GM04503 (cell line): ENCODE results near the gene PTPRF.
"Not testable (repeated sequence)": the region's sequence is repeated elsewhere in the genome, so short reads cannot be mapped to it uniquely, and the experiment has no call there.

ENCODE experiments used
- DNase-seq: peaks from one replicate; pipeline ENCODE4 v3.0.0-alpha.2; 2012; ENCODE audit warnings: low read depth

The PTPRF gene

GRCh38 chr1:43530483-43531106 lies at the start of gene PTPRF:
Gene PTPRF, plus strand, starts transcription at chr1:43530883. Its CDS starts 14,193 bp downstream, at chr1:43545076.
- no peak for DNase-seq

GRCh38 chr1:43481491-43481890 lies 49.2 kb upstream of the PTPRF start:
- no peak for DNase-seq

GRCh38 chr1:43482215-43482614 lies 48.5 kb upstream of the PTPRF start:
- no peak for DNase-seq

DNA sequence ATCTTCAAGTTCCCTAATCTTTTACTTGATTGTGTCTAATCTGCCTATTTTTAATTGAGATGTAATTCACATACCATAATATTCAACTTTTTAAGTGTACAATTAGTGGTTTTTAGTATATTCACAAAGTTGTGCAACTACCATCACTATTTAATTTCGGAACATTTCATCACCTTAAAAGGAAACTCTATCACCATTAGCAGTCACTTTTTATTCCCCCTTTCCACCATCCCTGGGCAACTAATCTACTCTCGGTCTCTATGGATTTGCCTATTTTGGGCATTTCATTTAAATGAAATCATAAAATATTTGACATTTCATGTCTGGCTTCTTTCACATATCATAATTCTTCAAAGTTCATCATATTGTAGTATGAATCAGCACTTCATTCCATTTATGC lies 46.3 kb upstream of the PTPRF start:
- no peak for DNase-seq

DNA sequence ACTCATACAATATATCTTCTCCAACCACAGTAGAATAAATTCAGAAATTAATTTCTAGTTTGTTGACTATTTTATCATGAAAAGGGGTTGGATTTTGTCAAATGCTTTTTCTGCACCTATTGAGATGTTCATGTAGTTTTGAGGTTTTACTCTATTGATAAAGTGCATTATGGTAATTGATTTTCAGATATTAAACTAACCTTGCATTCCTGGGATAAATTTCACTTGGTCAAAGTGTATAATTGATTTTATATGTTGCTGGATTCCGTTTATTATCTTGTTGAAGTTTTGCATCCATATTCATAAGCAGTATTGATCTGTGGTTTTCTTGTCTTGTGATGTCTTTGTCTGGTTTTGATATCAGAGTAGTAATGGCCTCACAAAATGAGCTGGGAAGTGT lies 42.5 kb upstream of the PTPRF start:
- no peak for DNase-seq

DNA sequence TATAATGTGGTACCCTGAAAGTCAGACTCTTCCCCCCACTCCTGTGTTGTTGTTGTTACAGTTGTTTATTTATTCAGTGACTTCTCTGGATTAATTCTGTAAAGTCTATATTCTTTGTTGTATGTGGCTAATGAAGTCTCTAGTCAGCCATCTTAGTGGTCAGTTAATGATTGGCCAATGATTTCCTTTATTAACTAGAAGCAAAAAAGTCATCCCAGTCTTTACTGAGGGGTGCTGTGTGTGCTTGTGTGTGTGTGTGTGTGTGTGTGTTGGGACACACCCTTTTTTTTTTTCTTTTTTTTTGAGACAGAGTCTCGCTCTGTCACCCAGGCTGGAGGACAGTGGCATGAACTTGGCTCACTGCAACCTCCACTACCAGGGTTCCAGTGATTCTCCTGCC lies 39.6 kb upstream of the PTPRF start:
- DNase-seq, result no peak

DNA sequence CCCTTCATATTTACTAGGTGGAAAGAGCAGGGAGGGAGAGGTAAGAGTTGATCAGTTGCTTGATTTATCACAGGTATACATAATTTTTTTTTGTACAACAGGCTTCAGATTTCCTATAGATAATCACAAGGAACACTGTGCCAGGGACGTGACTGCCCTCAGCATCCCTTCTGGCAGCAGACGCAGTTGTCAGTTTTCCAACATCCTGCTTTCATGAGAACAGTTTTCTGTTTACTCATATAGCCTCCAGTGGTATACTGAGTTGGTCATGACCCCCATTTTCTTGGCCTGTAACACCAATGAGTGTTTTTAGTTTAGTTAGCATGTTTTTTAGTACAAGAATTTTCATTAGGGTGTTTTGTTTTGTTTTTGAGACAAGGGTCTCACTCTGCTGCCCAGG lies 37.9 kb upstream of the PTPRF start:
- no peak for DNase-seq

DNA sequence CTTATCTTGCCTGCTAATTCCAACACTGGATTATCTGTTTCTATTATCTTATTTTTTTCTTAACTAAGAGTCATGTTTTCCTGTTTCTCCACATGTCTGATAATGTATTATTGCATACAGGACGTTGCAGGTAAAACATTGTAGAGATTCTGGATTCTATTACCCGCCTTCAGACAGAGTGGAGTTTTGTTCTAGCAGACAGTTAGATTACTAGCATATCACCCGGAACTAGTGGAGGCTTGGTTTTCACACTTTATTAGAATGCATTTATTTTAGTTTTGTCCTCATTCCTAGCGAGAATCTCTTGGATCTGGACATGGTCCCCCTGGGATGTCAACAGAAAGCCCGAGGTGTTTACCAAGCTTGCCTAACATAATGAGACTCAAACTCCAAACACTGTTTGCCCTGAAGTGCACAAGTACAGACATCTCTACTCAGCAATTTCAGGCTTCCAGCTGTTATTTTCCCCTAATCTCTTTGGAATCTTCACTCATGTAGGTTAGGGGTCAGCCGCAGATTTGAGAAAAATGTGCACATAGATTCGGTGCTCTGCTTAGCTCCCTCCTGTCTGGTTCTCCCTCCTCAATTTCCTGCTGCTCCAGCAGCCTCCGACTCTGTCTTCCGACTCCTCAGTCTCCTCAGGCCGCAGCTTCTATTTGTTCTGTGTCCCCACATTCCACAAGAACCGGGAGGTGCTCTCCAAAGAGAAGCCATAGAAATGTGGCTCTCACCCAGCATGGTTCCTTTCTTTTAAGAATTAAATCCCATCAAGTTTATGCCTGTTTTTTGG lies 36.8 kb upstream of the PTPRF start:
- no peak for DNase-seq

DNA sequence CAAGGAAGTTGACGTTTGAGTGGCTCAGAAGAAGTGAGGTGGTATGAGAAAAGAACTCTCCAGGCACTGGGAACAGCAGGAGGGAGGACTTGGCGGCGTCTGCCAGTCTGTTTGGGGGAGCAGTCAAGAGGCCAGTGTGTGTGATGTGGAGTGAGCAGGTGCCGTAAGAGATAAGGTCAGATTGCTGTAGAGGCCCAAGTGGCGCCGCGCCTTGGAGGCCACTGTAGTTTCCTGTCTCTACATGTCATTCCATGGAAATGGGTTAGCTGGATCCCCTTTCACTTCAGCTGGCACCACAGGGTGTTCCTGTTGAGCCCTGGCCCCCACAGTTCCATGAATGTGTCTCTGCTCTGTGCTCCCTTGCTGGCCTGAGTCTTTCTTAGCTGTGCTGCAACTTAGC lies 35.5 kb upstream of the PTPRF start:
- no peak for DNase-seq

- DNase-seq, result no peak
Measured at GRCh38 chr1:43499898-43500297, 30.8 kb upstream of the PTPRF start.

GRCh38 chr1:43501806-43502205 lies 28.9 kb upstream of the PTPRF start:
- DNase-seq, result not testable (repeated sequence)

DNA sequence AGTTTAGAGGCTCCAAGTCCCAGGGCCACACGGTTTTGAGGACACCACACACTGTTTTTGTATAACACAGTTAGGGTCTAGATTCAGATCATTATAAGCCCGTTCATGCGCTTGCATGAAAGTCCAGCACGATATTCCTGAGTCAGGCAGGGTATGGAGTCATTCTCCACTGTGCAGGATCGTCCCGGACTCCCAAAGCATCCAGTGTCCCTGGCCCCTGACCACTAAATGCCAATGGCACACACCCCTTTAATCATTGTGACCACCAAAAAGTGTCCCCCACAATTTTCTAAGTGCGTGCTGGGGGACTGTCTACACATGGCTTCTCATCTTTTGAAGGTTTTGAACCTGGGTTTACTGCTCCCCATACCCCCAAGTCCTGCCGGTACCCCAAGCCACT lies 27.1 kb upstream of the PTPRF start:
- no peak for DNase-seq

DNA sequence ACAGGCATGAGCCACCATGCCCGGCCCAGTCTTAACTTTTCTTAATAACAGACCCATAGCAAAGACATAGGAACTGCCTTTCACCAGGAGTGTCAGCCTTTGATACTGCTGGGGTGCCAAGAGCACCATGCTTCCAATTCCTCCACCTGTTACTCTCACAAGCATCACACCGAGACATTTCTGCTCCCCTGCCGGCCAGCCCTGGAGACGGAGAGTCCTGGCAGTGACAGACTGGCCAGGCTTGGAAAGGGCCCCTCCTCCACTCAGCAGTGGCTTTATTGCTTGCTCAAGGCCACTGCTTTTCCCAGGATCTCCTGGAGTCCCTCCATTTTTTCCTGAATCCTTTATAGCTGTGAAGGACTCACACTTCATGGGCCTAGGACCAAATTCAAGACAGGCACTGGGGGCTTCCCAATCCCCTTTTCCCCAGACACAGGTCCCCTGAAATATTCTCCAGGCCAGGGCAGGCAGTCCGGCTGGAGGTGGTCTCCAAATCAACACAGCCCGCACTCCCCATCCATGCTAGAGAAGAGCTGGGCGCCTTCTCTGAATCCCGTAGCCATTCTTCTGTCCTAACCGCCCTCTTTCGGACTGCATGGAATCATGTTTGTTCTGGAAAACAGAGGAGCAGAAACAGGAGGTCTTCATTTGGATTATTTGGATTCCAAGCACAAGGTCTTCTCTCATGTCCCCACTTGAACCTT lies 25.5 kb upstream of the PTPRF start:
- DNase-seq, result no peak

DNA sequence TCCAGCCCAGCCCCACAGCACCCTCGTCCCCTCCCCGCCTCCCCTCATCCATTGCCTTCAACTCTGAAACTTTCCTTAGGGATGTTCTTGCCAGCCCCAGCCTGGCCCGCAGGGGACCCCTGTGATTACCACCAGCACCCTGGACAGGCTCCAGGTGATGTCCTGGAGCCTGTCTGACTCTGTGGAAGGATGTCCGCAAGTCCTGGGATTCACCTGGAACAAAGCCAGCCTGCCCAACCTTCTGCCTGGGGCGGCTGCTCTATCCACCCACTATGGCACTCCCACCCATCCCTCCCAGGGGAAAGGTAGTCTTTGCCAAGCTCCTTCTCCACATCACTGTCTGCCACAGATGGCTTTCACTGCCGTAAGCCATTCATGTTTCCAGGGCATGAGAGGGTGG lies 24.4 kb upstream of the PTPRF start:
- DNase-seq, result no peak

GRCh38 chr1:43507296-43508295 lies 23.1 kb upstream of the PTPRF start:
- DNase-seq, result no peak

DNA sequence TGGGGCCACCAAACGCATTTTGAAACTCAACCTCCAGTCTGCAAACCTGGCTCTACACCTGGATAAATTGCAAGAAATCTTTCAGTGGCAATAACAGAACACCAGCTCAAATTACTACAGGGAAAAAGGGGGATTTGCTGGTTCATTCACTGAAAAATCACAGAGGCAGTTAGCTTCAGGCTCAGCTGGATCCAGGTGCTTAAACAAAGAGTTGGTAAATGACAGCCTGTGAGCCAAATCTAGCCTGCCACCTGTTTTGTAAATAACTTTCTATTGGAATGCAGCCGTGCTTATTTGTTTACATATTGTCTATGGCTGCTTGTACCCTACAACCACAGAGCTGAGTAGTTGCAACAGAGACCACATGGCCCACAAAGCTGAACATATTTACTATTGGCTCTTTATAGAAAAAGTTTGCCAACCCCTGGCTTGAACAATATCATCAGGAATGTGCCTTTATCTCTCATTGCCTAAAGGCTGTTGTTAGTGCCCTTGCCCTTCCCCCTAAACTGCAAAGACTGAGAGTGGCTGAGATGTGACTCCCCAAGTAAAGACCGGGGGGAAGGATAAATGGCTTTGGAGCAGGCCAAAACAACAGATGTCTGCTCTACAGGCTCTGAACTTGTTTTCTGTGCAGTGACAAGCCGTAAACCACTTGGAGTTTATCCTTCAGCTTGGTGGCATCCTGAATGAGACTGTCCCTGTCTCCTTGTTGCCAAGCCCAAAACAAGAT lies 21.5 kb upstream of the PTPRF start:
- no peak for DNase-seq

GRCh38 chr1:43509740-43510375 lies 20.8 kb upstream of the PTPRF start:
- DNase-seq, result no peak

- no peak for DNase-seq
Measured at GRCh38 chr1:43510621-43511020, 20.1 kb upstream of the PTPRF start.

GRCh38 chr1:43511394-43511793 lies 19.3 kb upstream of the PTPRF start:
- DNase-seq, result no peak

GRCh38 chr1:43512133-43512532 lies 18.6 kb upstream of the PTPRF start:
- no peak for DNase-seq

DNA sequence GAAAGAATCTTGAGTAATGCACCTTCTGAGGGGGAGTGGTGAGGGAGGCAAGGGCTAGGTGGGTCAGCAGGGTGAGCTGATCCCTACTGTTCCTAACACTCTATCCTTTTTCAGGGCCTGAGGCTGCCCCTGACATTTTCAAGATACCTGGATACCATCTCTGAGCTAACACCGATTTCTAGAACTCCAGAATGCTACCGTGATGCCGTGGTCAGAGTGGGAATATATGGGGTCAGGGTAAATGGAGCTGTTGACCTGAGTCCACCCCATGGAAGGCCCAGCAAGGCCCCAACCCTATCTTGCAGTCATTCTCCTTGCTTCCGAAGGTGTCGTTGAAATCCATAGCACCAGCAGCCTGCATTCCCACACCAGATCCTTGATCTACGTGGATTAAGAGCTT lies 18.0 kb upstream of the PTPRF start:
- no peak for DNase-seq
